HEK293T (cell line): Measurements from ENCODE around the gene USP9Y.

Source experiments
- ARNT ChIP-seq: fragments of 450-650 bp; IDR thresholded peaks from 2 replicates; pipeline ENCODE4 v1.6.1; 2017; ENCODE audit warnings: mild to moderate bottlenecking
- CTBP1 ChIP-seq: fragments of 450-650 bp; IDR thresholded peaks from 2 replicates; pipeline ENCODE4 v1.6.1; 2016; ENCODE audit warnings: borderline replicate concordance
- ELF4 ChIP-seq: fragments of 450-650 bp; IDR thresholded peaks from 2 replicates; pipeline ENCODE4 v1.6.1; 2017; ENCODE audit warnings: antibody characterized with exemption
- FOXA1 ChIP-seq: fragments of 450-650 bp; IDR thresholded peaks from 2 replicates; pipeline ENCODE4 v1.6.1; 2016; ENCODE audit warnings: mild to moderate bottlenecking
- FOXK2 ChIP-seq: fragments of 450-650 bp; IDR thresholded peaks from 2 replicates; pipeline ENCODE4 v1.6.1; 2016; ENCODE audit warnings: mild to moderate bottlenecking
- FOXM1 ChIP-seq: fragments of 450-650 bp; IDR thresholded peaks from 2 replicates; pipeline ENCODE4 v1.6.1; 2017; ENCODE audit warnings: mild to moderate bottlenecking, borderline replicate concordance
- LEF1 ChIP-seq: fragments of 450-650 bp; IDR thresholded peaks from 2 replicates; pipeline ENCODE4 v1.6.1; 2017; ENCODE audit warnings: mild to moderate bottlenecking, borderline replicate concordance
- NFRKB ChIP-seq: fragments of 450-650 bp; IDR thresholded peaks from 2 replicates; pipeline ENCODE4 v1.6.1; 2016; ENCODE audit warnings: mild to moderate bottlenecking, moderate library complexity
- SUZ12 ChIP-seq: fragments of 450-650 bp; IDR thresholded peaks from 2 replicates; pipeline ENCODE4 v1.6.1; 2016; ENCODE audit warnings: mild to moderate bottlenecking
- TARDBP ChIP-seq: fragments of 450-650 bp; IDR thresholded peaks from 2 replicates; pipeline ENCODE4 v1.6.1; 2016
- TF ChIP-seq, protein P1 (sequence below): fragments of 450-650 bp; IDR thresholded peaks from 2 replicates; pipeline ENCODE4 v1.6.1; 2016

DNA sequence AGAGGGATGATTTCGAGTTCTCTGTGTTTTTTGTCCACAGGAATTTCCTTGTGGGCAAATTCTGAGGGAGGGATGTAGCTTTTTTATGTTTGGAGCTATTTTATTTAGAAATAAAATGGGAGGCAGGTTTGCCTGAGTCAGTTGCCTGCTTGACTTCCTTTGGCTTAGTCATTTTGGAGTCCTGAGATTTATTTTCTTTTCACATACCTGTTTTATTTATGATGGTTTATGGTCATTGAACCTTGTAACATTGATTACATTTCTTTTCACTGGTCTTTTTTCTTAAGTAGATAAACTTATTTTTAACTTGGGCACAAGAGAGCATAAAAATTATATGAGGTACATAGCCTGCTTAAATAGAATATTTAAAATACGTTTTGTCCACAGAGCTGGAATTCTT, 12.7 kb upstream of the USP9Y start:
- TF ChIP-seq, protein P1, sequence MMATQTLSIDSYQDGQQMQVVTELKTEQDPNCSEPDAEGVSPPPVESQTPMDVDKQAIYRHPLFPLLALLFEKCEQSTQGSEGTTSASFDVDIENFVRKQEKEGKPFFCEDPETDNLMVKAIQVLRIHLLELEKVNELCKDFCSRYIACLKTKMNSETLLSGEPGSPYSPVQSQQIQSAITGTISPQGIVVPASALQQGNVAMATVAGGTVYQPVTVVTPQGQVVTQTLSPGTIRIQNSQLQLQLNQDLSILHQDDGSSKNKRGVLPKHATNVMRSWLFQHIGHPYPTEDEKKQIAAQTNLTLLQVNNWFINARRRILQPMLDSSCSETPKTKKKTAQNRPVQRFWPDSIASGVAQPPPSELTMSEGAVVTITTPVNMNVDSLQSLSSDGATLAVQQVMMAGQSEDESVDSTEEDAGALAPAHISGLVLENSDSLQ: no peak
- TF ChIP-seq TARDBP (no peak), FOXA1 (no peak), FOXM1 (no peak), NFRKB (no peak), SUZ12 (no peak), CTBP1 (no peak), ELF4 (no peak), ARNT (no peak), FOXK2 (no peak), LEF1 (no peak)
